ENCODE measurements around the gene CRADD. TPM values are rescaled to one million over a fixed set of nuclear protein-coding genes. Genes with fewer than 3 reads are reported as not detected.

CRADD gene
- total RNA-seq, 2 donors from 2014 or later = 27.2 to 75.2 TPM

GRCh38 chr12:93824514-93825500, 147.6 kb downstream of the CRADD start:
- intact Hi-C loops (cut with DNase I) = no loop called here
- H3K27ac ChIP-seq = no peak overlapping the region
- no peak overlapping the region for H3K4me3 ChIP-seq
- no peaks in the 10 kb centered on the region for H3K9me3 ChIP-seq
- DNase-seq (no peak), ATAC-seq (no peak)
- no peaks in the 10 kb centered on the region for H3K4me1 ChIP-seq
- no peaks in the 10 kb centered on the region for H3K27me3 ChIP-seq
- 80% methylated on average over 11 of the region's 11 CpGs for WGBS, 2 donors
- TF ChIP-seq CTCF (IDR thresholded peaks at IDR 0.05) (no peak), POLR2A (IDR thresholded peaks at IDR 0.05) (no peak)
- no peaks in the 10 kb centered on the region for H3K36me3 ChIP-seq (replicated peaks in 1 of 2; ENCODE audit: insufficient read depth in 1 of 2, low read depth in 2 of 2)

GRCh38 chr12:93825501-93825888, 148.3 kb downstream of the CRADD start:
- H3K4me1 ChIP-seq = no peaks in the 10 kb centered on the region
- 88 to 91% methylated on average over 3 of the region's 3 CpGs for WGBS, 2 donors
- no peaks in the 10 kb centered on the region for H3K9me3 ChIP-seq
- no peaks in the 10 kb centered on the region for H3K27me3 ChIP-seq
- DNase-seq (no peak), ATAC-seq (no peak)
- H3K4me3 ChIP-seq = no peak overlapping the region
- no peaks in the 10 kb centered on the region for H3K36me3 ChIP-seq (replicated peaks in 1 of 2; ENCODE audit: insufficient read depth in 1 of 2, low read depth in 2 of 2)
- TF ChIP-seq CTCF (IDR thresholded peaks at IDR 0.05) (no peak), POLR2A (IDR thresholded peaks at IDR 0.05) (no peak)
- intact Hi-C loops (cut with DNase I) = no loop called here
- H3K27ac ChIP-seq = no peak overlapping the region

GRCh38 chr12:93825931-93826555, 148.9 kb downstream of the CRADD start:
- H3K36me3 ChIP-seq (replicated peaks in 1 of 2; ENCODE audit: insufficient read depth in 1 of 2, low read depth in 2 of 2) = no peaks in the 10 kb centered on the region
- TF ChIP-seq CTCF (IDR thresholded peaks at IDR 0.05) (no peak), POLR2A (IDR thresholded peaks at IDR 0.05) (no peak)
- intact Hi-C loops (cut with DNase I) = no loop called here
- no peak for ATAC-seq
- DNase-seq = no peak
- no peaks in the 10 kb centered on the region for H3K9me3 ChIP-seq
- H3K4me1 ChIP-seq = no peaks in the 10 kb centered on the region
- no peaks in the 10 kb centered on the region for H3K27me3 ChIP-seq
- H3K27ac ChIP-seq = no peak overlapping the region
- no peak overlapping the region for H3K4me3 ChIP-seq
- 11 to 26% methylated on average over 6 of the region's 6 CpGs for WGBS, 2 donors

DNA sequence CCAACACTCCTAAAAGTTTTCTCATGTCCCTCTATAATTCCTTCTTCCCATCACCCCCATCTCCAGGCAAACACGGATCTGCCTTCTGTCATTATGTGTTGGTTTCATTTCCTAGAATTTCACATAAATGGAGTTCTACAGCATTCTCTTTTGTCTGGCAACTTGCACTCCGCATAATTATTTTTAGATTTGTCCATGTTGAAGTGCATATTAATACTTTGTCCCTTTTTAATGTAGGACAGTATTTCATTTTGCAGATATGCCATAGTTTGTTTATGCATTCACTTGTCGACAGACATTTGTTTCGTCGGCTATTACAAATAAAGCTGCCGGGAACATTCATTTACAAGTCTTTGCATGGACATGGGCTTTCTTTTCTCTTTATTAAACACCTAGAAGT, 150.0 kb downstream of the CRADD start:
- no peaks in the 10 kb centered on the region for H3K4me1 ChIP-seq

More for the DNA sequence above, 150.0 kb downstream of the CRADD start:
- no peaks in the 10 kb centered on the region for H3K36me3 ChIP-seq (replicated peaks in 1 of 2; ENCODE audit: insufficient read depth in 1 of 2, low read depth in 2 of 2)
- 76 to 84% methylated on average over 6 of the region's 6 CpGs for WGBS, 2 donors
- ATAC-seq (no peak), DNase-seq (no peak)
- no peaks in the 10 kb centered on the region for H3K27me3 ChIP-seq
- no peaks in the 10 kb centered on the region for H3K9me3 ChIP-seq
- no peak overlapping the region for H3K27ac ChIP-seq
- H3K4me3 ChIP-seq = no peak overlapping the region
- no peak for TF ChIP-seq CTCF (IDR thresholded peaks at IDR 0.05)
- no peak for TF ChIP-seq POLR2A (IDR thresholded peaks at IDR 0.05)
- intact Hi-C loops (cut with DNase I) = no loop called here

Measured in body of pancreas (tissue), 4 donors.